ENCODE data around the gene CAMKV.

Gene CAMKV

DNA sequence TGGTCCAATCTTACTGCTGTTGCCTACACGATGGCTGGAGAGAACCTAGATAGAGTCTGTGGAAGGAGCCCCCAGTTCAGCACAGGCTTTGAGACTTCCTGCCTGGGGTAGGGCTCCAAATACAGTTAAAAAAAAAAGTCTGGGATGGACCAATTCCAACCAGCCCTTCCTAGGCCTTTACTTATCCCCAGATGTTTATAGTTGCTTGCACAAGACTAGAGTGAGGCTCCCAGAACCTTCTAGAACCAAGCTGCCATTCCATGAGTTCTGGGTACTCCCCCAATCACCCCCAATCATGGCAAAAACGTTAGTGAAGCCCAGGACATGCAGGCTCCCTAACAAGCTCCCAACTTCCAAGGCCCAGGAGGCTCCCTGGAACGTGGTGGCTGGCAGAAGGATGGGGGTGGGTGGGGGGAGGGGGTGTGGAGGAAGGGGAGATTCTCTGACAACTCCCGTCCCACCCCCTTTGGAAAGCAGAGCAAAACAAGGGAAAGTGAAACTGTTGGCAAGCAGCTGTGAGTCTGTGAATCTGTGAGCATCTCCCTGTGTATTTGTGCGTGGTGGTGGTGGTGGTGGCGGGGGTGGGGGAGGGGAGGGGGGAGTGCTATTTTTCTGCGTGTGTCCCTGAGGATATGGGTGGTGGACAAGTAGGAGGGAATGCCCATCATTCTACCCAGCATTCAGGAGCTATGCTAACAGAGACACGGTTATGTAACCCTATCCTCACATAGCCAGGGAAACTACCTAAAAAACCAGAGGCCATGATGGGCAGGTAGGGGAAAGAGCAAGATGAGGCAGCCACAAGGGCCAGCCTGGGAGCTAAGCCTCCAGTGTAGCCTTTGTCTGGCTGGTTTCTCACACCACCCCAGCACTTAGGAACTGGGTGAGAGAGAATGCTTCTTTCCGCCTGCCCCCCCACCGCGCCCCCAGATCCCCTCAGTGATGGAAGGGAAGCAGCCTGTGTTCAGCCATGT is 31.9 kb upstream of the CAMKV start:
- H3K4me3 ChIP-seq (ENCODE audit: low read depth, low read length) = no peak overlapping the region
- TF ChIP-seq, protein P1, sequence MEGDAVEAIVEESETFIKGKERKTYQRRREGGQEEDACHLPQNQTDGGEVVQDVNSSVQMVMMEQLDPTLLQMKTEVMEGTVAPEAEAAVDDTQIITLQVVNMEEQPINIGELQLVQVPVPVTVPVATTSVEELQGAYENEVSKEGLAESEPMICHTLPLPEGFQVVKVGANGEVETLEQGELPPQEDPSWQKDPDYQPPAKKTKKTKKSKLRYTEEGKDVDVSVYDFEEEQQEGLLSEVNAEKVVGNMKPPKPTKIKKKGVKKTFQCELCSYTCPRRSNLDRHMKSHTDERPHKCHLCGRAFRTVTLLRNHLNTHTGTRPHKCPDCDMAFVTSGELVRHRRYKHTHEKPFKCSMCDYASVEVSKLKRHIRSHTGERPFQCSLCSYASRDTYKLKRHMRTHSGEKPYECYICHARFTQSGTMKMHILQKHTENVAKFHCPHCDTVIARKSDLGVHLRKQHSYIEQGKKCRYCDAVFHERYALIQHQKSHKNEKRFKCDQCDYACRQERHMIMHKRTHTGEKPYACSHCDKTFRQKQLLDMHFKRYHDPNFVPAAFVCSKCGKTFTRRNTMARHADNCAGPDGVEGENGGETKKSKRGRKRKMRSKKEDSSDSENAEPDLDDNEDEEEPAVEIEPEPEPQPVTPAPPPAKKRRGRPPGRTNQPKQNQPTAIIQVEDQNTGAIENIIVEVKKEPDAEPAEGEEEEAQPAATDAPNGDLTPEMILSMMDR (IDR thresholded peaks at IDR 0.05; ENCODE audit: low read depth, low read length) = no peak

DNA sequence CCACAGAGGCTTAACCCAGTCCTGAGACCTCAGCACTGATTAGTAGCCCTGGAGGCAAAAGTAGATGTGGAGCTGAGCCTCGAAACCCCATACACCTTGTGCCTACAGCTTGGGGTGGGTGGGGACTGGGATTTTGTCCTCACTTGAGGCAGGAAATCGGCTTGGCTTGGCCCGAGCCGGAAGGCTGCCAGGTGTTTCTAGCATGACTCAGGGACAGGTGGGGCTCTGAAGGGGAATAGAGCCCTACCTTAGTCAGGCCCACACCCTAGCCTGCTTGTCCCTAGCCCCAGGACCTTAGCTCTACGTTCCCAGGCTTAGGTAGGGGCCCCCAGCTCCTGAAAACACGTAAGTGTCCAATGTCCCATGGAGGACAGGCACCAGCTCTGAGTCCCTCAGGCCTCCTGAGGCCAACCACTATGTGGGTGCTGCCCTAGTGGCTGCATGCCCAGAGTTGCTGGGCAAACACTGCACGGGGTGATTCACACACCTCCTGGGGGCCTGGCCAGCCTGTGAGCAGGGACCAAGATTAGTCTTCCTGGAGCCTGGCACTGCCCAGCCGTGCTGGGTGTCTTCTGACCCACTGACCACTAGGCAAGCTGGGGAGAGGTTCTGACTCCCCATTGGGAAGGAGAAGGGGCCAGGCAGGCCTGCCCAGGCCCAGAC is 30.9 kb upstream of the CAMKV start:
- TF ChIP-seq, protein P1 (IDR thresholded peaks at IDR 0.05; ENCODE audit: low read depth, low read length) = no peak
- H3K4me3 ChIP-seq (ENCODE audit: low read depth, low read length) = no peak overlapping the region

DNA sequence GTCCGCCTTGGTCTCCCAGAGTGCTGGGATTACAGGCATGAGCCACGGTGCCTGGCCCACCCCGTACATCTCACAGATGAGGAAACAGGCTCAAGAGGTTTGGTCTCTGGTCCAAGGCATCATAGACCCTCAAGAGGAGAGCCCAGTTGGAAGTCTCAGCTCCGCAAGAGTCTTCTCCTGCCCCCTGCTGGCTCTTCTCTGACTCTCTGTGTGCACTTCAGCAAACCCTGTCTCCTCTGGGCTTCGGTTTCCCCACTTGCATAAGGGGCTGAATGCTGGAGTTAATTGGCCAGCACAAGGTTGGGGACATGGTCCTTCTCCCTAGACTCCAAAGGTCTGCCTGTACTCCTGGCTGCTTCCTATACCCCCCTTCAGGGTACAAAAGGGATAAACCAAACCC is 30.1 kb upstream of the CAMKV start:
- H3K4me3 ChIP-seq (ENCODE audit: low read depth, low read length) = no peak overlapping the region
- TF ChIP-seq, protein P1 (IDR thresholded peaks at IDR 0.05; ENCODE audit: low read depth, low read length) = no peak

DNA sequence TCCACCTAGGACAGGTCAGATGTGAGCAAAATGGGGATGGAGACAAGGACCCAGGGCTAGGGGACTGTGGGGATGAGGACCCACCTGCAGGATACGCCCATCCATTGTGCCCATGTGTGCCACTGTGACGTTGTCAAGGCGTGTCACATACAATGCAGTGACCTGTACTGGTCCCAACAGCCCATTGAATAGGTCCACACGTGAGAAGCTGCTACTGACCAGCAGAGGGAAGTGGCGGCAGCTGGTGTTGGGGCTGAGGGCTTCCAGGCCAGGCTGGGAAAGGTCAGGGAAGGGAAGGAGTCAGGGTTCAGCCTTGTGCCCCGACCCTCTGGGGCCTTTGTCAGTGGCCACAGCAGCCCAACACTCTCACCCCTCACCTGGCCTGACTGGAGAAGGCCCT is 29.3 kb upstream of the CAMKV start:
- TF ChIP-seq, protein P1 (IDR thresholded peaks at IDR 0.05; ENCODE audit: low read depth, low read length) = no peak
- no peak overlapping the region for H3K4me3 ChIP-seq (ENCODE audit: low read depth, low read length)

DNA sequence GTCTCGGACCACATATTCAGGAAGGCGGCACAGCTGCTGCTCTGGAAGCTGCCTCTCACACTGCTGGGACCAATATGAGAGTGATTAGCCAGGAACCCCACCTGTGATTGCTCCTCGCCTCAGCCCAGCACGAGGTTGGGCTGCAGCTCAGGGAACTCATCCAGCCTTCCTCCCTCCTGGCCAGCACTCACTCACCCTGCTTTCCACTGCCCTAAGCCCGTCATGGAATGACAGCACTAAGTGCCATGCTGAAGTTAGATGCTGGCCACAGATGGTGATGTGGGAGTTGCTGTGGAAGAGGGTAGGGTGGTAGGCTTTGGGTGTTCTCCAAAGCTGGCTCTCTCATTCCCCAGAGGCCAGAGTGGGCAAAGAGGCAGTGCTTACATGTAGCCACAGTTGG is 26.6 kb upstream of the CAMKV start:
- no peak overlapping the region for H3K4me3 ChIP-seq (ENCODE audit: low read depth, low read length)
- TF ChIP-seq, protein P1 (IDR thresholded peaks at IDR 0.05; ENCODE audit: low read depth, low read length) = no peak

DNA sequence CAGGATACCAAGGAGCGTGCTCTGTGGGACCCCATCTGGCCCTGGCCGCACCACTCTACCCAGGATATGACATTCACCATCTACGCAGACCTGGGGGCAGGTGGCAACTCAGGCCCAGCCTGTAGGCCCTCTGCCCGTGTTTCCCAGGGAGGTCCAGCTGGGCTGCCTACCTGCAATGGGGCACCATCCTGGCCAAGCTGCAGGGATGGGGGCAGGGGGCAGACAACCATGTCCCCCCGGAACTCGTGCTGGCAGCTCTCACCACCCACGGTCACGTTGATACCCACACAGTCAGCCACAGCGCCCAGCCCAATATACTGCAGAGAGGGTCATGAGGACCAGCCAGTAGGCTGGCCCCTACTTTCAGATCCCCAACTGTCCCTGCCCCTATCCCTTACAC is 26.1 kb upstream of the CAMKV start:
- no peak overlapping the region for H3K4me3 ChIP-seq (ENCODE audit: low read depth, low read length)
- TF ChIP-seq, protein P1 (IDR thresholded peaks at IDR 0.05; ENCODE audit: low read depth, low read length) = no peak

DNA sequence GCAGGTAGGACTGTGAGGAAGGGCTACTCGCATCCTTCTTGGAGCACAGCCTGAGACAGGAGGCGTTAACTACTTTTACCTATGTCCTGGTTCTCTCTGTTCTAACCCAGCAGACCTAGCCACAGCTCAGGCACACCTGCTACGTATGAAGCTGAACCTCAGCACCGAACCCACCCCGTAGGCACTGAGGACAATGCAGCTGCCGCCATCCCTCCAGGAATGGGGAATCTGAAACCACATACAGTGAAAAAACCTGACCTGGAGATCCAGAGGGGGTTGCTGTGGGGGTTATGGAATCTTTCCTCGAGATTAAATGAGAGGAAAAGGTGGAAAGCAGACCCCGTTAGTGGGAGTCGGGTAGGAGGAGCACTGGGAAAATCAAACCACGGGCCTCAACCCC is 19.6 kb upstream of the CAMKV start:
- TF ChIP-seq, protein P1 (IDR thresholded peaks at IDR 0.05; ENCODE audit: low read depth, low read length) = no peak
- no peak overlapping the region for H3K4me3 ChIP-seq (ENCODE audit: low read depth, low read length)
